ENCODE measurements around the gene MLEC.
A peak's percentile ranks its signal among the peaks of the same experiment; 100 is the strongest.
"Not testable (repeated sequence)": the region's sequence is repeated elsewhere in the genome, so short reads cannot be mapped to it uniquely, and the experiment has no call there.

The MLEC gene

DNA sequence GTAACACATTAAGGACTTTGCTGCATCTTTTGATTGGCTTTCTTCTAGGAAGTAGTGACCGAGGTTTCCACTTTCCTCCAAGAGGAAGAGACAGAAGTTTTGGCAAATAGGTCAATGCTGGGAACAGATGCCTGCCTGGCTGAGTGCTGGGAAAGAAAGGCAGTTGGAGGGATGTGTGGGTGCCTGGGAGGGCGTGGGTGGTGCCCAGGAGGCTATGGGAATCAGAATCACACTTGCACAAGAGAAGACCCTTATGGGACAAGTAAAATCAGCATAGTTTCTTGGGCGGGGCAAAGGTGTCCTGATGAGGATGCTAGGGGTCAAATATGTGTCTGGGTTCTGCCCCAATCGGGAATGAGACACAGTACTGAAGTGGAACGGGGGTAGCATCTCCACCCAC is 37.8 kb downstream of the MLEC start:
- no peak for DNase-seq

DNA sequence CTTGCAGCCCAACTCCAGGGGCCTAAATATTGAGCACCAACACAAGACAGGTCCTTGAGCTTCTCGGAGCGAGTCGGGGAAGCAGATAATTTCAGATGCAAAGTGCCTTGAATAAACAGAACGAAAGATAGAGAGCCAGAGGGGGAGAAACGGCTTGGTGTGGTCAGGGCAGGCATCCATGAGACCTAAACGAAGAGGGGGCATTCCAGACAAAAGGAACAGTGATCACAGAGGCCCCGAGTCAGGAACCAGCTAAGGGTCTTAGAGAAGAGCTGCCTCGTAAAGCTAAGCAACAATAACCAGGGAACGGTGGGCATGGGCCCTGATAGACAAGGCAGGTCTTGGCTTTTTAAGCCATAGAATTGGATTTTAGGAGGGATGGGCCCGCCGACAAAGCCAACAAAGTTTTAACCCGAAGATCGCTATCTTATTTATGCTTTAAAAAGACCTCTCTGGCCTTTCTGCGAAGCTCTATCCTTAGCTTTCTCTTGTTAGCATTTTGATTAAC is 38.3 kb downstream of the MLEC start:
- no peak for DNase-seq

DNA sequence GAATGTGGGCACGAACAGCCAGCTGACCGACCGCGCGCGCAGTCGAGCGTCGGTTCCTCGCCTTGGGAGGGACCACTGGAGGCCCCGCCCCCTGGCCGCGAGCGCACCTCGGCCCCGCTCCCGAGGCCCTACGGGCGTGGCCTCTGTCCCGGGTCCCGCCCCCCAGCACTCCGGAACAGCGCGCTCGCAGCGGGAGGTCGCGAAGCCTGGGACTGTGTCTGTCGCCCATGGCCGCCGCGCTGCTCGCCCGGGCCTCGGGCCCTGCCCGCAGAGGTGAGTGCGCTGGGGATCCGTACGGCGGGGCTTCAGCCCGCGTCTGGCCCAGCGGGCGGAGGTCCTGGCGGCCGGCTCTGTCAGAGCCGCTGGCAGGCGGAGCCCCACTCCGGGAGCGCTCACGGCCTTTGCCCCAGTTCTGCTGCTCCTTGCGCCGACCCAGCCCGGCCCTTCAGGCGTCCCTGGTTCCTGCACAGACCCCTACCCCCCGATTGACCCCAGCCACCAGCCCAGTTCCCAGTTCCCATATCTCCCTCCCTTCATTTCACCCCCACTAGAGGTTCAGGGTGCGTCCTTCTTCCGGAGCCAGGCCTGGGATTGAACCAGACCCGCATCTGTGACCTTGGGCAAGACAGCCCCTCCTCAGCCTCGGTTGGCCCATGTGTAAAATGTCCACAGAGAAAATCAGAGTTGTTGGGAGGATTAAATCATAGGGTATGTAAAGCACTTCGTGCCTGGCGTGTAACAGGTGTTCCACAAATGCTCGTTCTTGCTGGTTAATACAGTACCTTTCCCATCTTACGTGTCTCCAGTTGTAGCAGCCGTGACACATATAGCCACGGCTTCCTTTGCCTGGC is 38.9 kb downstream of the MLEC start, which contains the start of gene ACADS:
ACADS (plus strand) TSS at position 168 of the 851 bp plus-strand sequence; CDS start at position 228, 60 bp downstream.
- peak; percentile 85 for DNase-seq

DNA sequence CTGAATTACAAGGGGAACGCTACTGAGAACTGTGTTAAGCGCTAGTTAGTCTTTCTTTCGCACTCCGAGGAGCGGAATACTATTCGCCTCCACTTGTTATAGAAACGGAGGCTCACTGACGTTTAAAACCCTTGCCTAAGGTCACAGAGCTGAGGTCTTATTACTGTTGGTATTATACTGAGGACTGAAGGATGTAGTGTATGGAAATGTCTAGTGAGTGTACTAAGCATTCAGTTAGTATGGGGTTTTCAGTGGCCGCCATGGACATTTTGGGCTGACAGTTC is 39.5 kb downstream of the MLEC start:
- no peak for DNase-seq

DNA sequence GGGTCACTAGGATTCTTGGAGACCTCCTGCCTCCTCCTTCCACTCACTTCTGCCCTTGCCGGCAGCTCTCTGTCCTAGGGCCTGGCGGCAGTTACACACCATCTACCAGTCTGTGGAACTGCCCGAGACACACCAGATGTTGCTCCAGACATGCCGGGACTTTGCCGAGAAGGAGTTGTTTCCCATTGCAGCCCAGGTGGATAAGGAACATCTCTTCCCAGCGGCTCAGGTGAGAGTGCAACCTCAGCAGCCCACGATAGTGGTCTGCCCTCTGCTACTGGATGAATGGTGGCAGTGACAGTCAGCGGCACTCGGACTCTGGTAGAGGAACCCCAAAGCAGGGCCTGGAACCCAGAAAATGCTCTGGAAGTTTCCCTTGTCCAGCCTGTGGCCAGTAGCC is 40.0 kb downstream of the MLEC start:
- DNase-seq, result no peak

DNA sequence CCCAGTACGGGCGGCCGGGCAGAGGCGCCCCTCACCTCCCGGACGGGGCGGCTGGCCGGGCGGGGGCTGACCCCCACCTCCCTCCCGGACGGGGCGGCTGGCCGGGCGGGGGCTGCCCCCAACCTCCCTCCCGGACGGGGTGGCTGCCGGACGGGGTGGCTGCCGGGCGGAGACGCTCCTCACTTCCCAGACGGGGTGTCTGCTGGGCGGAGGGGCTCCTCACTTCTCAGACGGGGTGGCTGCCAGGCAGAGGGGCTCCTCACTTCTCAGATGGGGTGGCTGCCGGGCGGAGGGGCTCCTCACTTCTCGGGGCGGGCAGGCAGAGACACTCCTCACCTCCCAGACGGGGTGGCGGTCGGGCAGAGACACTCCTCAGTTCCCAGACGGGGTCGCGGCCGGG is 45.2 kb downstream of the MLEC start:
- not testable (repeated sequence) for DNase-seq

DNA sequence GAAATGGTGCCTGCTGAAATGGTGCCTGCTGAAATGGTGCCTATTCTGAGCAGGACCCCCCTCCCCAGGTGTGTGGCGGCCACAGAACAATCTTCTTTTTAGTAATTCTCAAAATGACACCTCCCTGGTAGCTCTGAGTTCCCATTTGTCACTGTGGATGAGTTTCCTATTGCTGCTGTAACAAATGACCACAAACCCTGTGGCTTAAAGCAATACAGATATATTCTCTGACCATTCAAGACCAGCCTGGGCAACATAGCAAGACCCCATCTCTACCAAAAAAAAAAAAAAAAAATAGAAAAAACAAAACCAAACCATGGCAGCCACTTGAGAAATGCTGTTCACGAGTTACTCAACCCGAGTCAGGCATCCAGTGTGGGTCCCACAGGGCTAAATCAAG is 46.6 kb downstream of the MLEC start:
- no peak for DNase-seq

DNA sequence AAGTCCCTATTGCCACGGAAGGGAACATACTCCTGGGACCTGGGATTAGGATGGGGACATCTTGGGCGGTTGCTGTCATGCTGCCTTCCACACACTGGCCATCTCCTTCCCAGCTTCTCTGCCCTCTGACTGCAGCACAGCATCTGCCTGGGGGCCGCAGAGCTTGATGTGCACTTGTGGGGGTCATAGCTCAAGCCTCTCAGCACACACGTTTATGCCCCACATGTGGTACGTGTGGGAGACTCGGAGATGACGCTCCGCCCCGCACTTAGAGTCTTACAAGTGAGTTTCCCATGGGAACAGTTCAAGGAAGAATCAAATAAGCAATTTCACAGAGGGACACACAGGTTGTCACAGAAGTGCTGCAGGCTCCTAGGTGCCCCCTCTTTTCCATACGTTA is 47.3 kb downstream of the MLEC start:
- DNase-seq, result no peak

DNA sequence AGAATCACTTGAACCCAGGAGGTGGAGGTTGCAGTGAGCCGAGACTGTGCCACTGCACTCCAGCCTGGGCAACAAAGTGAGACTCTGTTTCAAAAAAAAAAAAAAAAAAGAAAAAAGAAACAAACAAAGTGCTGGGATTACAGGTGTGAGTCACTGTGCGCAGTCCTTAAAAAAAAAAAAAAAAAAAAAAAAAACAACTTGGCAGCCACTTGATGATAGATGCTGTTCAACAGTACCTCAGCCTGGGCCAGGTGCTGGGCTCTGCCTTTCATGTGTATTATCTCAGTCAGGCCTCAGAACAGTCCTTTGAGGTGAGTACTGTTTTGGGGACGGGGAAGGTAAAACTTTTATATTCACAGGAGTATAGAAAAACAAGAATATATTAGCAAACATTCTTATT is 48.2 kb downstream of the MLEC start:
- DNase-seq, result no peak

DNA sequence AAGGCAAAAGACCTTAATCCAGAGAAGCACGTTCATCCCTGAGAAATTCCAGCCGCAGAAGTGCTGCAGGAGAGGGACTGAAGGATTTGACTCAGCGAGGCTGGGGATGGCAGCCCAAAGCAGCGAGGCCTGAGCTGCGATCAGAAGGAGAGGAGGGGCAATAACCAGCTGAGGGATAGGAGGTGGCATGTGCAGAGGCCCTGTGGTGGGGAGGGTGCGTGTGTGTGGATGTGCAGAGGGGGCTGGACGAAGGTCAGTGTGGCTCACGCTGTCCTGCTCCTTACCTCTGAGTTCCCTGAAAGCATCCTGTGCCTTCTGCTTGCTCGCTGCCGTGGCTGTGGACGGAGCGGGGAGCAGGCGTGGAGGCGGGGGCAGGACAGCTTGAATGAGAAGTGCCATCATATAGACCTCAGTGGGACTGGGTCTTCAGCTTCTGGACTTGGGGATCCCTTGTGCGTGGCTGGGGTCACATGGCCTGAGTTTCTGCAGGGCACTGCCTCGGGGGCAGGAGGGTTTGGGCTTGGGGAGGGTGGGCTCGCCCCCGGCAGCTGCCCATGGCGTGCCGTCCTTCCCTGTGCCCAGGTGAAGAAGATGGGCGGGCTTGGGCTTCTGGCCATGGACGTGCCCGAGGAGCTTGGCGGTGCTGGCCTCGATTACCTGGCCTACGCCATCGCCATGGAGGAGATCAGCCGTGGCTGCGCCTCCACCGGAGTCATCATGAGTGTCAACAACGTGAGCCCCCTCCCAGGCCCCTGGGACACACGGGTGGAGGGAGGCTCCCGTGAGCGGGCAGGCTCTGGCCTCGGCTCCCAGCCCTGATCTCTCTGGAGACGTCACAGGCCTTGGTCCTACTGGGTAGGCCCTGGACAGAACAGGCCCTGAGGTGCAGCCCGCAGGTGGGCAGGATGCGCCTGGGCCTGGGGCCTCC is 49.7 kb downstream of the MLEC start:
- DNase-seq, result no peak

DNA sequence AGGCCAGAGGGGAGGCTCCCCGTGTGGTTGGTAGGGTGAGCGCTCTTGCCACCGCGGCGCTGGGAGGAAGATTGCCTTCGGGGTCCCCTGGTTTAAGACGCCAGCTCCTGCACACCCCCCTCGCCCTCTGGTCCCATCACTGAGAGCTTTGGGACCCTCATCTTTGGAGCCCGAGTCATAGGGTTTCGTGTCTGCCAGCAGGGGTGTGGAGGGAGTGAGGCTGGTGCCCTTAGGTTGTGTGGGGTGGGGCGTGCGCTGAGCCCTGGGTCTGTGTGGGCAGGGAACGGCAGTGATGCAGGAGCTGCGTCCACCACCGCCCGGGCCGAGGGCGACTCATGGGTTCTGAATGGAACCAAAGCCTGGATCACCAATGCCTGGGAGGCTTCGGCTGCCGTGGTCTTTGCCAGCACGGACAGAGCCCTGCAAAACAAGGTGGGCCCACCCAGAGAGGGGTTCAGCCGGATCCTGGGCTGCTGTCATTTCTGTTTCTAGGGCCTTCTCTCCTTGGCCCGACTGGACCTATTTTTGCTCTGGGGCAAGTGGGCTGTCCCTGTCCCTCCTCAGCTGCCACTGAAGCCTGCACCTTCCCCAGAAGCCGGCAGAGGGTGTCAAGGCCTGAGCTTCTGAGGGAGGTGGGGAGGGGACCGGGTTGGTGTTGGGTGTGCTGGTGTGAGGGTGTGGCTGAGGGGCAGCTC is 50.8 kb downstream of the MLEC start:
- no peak for DNase-seq

DNA sequence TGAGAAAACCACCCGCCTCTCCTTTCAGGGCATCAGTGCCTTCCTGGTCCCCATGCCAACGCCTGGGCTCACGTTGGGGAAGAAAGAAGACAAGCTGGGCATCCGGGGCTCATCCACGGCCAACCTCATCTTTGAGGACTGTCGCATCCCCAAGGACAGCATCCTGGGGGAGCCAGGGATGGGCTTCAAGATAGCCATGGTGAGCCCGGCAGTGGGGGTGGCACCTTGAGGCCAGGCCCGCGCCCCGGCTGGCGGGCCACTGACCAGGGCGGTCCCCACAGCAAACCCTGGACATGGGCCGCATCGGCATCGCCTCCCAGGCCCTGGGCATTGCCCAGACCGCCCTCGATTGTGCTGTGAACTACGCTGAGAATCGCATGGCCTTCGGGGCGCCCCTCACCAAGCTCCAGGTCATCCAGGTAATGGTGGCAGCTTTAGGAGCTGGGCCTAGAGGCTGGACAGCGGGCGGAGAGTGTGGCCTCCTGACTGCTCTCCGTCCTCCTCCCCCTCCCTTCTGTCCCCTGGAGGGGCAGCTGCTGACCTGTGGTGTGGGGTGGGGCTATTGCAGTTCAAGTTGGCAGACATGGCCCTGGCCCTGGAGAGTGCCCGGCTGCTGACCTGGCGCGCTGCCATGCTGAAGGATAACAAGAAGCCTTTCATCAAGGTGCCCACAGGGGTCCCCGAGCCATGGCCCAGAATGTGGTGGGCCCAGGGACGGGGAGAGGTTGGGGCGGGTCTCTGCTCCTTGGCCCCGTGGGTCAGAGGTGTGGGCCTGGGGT is 51.5 kb downstream of the MLEC start:
- DNase-seq, result no peak

DNA sequence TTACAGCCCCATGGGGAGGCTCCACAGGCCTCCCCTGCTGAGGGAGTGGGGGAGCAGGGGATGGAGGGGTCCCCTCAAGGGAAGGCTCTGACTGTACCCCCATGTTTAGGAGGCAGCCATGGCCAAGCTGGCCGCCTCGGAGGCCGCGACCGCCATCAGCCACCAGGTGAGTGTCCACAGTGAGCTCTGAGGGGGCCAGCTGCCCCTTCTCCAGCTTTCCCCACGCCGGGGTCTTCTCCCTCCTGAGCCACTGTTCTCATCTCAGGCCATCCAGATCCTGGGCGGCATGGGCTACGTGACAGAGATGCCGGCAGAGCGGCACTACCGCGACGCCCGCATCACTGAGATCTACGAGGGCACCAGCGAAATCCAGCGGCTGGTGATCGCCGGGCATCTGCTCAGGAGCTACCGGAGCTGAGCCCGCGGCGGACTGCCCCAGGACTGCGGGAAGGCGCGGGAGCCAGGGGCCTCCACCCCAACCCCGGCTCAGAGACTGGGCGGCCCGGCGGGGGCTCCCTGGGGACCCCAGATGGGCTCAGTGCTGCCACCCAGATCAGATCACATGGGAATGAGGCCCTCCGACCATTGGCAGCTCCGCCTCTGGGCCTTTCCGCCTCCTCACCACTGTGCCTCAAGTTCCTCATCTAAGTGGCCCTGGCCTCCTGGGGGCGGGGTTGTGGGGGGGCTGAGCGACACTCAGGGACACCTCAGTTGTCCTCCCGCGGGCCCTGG is 52.2 kb downstream of the MLEC start:
- no peak for DNase-seq

DNA sequence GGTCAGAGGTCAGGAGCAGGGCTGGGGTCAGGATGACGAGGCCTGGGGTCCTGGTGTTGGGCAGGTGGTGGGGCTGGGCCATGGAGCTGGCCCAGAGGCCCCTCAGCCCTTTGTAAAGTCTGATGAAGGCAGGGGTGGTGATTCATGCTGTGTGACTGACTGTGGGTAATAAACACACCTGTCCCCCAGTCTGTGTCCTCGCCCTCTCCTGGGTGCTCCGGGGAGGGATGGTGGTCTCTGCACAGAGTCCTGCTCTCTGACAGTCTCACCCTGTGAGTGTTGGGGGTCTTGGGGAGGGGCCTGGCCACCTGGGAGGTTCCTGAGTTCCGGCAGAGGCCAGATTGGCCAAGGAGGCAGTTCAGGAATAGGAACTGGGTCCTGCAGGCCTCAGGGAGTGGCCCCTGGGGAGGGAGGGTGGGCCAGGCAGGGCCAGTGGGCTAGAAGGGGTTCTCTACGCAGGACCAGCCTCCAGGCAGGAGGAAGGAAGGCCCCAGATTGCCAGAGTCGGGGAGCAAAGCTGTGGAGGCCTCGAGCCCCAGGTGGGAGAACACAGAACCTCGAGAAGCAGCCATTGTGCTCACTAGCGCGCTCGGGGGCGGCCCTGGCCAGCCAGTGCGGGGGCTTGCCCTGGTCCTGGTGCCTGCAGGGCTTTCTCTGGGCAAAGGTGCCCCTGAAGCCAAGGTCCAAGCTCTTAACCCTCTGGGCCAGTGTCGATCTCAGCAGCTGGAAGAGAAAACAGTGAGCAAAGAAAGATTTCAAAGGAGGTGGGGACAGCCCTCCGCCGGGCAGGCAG is 53.1 kb downstream of the MLEC start:
- DNase-seq, result no peak

DNA sequence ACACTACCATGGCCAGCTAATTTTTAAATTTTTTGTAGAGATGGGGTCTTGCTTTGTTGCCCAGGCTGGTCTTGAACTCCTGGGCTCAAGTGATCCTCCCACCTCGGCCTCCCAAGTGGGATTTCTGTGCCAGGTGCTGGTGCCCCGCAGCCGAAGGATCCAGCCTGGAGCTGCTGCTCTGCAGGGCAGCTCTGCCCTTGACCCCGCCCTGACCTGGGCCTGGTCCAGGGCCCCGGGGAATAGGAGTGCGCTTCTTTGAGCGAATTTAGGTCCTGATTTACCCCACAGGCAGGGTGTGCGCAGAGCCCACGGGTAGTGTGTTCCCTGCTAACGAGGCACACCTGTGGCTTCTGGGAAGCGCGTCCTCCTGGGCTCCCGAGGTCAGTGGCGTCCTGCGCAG is 53.9 kb downstream of the MLEC start:
- DNase-seq, result no peak

DNA sequence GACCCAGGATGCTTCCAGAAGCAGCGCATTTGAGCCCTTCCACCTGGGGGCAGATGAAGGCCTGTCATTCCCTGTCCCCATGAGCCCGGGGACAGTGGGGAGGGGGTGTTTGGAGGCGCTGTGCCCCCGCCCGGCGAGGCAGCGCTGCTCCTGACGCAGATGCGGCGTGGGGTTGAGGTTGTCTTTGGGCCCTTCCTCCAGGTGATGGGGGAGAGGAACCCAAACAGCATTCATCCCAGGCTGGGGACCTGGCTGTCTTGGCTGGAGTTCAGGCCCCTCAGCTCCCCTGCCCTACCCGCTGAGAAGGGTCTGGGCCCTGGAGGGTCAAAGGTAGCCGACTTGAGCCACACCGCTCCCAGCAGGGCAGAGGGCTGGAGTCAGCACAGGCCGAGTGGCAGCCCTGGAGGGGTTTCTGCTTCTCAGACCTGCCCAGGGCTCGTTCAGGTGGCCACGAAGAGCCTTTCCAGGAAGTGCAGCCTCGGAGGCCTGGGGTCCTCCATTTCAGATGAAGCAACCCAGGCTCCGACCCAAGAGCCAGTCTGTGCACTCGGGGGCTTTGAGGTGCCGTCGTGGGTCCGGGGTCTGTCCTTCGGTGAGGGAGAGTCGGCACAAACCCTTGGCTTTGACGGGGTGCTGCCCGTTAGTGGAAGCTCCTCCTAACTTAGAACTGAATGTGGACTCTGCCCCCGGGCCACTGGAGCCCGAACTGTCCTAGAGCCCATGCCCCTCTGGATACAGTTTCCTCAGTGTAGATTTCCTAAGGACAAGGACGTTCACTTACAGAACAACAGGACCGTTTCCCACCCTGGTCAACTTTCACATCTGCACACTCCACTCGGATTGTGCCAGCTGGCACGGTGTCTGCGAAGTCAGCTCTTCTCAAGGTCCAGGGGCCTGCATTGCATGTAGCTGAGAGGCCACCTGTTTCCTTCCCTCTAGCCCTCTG is 54.8 kb downstream of the MLEC start:
- no peak for DNase-seq

DNA sequence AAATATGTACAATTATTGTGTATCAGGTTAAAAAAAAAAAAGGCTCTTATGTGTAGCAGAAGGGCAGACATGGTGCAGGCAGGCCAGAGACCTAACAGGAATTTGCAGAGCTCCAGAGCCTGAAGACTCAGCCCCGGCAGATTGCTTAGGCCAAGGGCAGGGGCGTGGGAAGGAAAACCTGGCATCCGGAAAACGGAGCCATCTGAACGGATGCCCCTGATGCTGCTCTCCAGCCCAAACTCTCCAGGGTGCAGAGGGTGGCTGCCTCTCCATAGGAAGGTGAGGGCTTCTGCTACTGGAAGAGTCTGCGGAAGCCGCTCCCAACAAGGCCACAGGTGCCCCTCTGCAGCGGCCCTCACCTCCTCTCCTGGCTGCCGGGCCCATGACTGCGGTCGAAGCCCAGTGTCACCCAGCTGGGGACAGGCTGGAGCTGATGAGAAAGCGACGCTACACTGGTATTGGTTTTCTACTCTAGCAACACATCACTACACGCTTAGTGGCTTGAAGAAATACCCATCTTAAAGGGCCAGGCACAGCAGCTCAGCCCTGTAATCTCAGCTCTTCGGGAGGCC is 58.1 kb downstream of the MLEC start:
- no peak for DNase-seq

DNA sequence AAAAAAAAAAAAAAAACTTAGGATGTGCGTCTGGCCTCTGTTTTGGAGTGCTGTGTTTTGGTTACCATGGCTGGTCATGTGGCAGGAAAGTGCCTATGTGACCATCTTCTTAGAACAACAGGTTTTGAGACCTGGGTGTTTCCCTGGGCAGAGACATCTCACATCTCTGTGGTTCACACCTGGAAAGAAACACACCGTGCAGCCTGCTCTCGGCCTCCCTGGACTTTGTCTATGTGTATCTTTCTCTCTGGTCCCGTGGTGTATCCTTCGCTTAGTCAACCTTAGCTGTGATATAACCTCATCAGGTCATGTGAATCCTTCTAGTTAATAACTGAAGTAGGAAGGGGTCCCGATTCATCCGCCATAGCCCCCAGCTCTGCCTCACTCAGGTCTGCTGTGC is 61.3 kb downstream of the MLEC start:
- DNase-seq, result no peak

DNA sequence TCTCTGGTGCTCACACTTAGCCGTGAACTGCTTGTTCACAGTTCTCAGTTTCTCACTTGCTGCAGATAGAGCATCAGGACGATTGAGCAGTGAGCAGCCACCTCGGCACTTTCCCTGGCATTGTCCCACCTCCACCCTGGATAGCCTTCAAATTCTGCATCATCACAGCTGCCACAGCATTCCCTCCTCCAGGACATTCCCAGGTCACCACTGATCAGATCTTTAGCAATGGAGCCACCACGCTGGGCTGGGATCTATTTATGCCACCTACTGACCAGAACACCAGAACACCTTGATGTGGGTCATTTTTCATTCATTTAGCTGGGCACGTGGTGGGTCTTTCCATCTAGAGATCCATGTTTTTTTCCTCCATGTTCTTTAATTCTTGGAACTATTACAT is 62.3 kb downstream of the MLEC start:
- DNase-seq, result no peak

All from stimulated activated CD4-positive, alpha-beta T cell treated with anti-CD3 and anti-CD28 coated beads, Interleukin-1b, Interleukin-23, amount 100 ng/mL, for 48 hours (primary cell).